GM12891 (cell line): ENCODE measurements around the gene EMID1.

ENCODE experiments used
- POLR2A ChIP-seq: IDR thresholded peaks from 2 replicates; pipeline ENCODE4 v1.6.1; 2011; ENCODE audit warnings: low read depth, low read length, control low read depth
- POLR2AphosphoS5 ChIP-seq: IDR thresholded peaks from 2 replicates; pipeline ENCODE4 v1.6.1; 2011; ENCODE audit warnings: low read depth, low read length, control low read depth

- TF ChIP-seq POLR2A = peak; percentile 89; the same call in 1 of the 2 replicates
- TF ChIP-seq POLR2AphosphoS5 = peak; percentile 93
These were observed 95.3 kb downstream of the EMID1 start for GRCh38 chr22:29300807-29301601.
